GM23338 (cell line): ENCODE measurements around the gene TMEM242. TPM values are rescaled to one million over a fixed set of nuclear protein-coding genes. Genes with fewer than 3 reads are reported as not detected.

Experiments used
- CREB1 ChIP-seq: fragments of 250-450 bp; sonication (Bioruptor Pico); IDR thresholded peaks from 2 replicates; pipeline ENCODE4 v1.5.0; 2020; ENCODE audit warnings: low read depth, mild to moderate bottlenecking, moderate library complexity
- JUNB ChIP-seq: IDR thresholded peaks from one replicate; pipeline ENCODE4 v1.6.1; 2016; ENCODE audit warnings: antibody characterized with exemption; ENCODE audit not compliant: unreplicated experiment
- NANOG ChIP-seq: IDR thresholded peaks from 2 replicates; pipeline ENCODE4 v1.6.1; 2016; ENCODE audit warnings: antibody characterized with exemption, borderline replicate concordance
- POLR2AphosphoS5 ChIP-seq: IDR thresholded peaks from 2 replicates; pipeline ENCODE4 v1.6.1; 2016; ENCODE audit warnings: antibody characterized with exemption, low read depth
- ZNF114 ChIP-seq: fragments of 250-450 bp; sonication (Bioruptor Pico); IDR thresholded peaks from 2 replicates; pipeline ENCODE4 v1.5.0; 2020; ENCODE audit warnings: mild to moderate bottlenecking, moderate library complexity
- ZNF462 ChIP-seq: fragments of 250-450 bp; sonication (Bioruptor Pico); IDR thresholded peaks from 2 replicates; pipeline ENCODE4 v1.5.0; 2020; ENCODE audit warnings: mild to moderate bottlenecking, moderate library complexity
- polyA plus RNA-seq: library from polyadenylated mRNA; unstranded; fragments of >200 nt; fragmentation: Nextera tagmentation; extraction: Ambion mirVana; gene quantifications from 2 replicates; pipeline ENCODE4 v1.2.1, GENCODE V29; 2016
- total RNA-seq: library from RNA; depleted of rRNA; stranded (reverse); fragments of >200 nt; shearing (Covaris generic); gene quantifications from 2 replicates; pipeline ENCODE4 v1.2.3, GENCODE V29; 2014
- TF ChIP-seq, protein P1 (sequence below): IDR thresholded peaks from one replicate; pipeline ENCODE4 v1.6.1; 2018; ENCODE audit warnings: antibody characterized with exemption; ENCODE audit not compliant: unreplicated experiment
- TF ChIP-seq, protein P2 (sequence below): IDR thresholded peaks from 2 replicates; pipeline ENCODE4 v1.6.1; 2016; ENCODE audit warnings: antibody characterized with exemption

The TMEM242 gene
- total and polyA plus RNA-seq, 2 experiments from 2014 or later: 3.7 to 9.7 TPM

GRCh38 chr6:157283900-157284737 lies 39.2 kb downstream of the TMEM242 start (continued):
- no peak for TF ChIP-seq ZNF462 (CRISPR knock-in tag)
- TF ChIP-seq, protein P1, sequence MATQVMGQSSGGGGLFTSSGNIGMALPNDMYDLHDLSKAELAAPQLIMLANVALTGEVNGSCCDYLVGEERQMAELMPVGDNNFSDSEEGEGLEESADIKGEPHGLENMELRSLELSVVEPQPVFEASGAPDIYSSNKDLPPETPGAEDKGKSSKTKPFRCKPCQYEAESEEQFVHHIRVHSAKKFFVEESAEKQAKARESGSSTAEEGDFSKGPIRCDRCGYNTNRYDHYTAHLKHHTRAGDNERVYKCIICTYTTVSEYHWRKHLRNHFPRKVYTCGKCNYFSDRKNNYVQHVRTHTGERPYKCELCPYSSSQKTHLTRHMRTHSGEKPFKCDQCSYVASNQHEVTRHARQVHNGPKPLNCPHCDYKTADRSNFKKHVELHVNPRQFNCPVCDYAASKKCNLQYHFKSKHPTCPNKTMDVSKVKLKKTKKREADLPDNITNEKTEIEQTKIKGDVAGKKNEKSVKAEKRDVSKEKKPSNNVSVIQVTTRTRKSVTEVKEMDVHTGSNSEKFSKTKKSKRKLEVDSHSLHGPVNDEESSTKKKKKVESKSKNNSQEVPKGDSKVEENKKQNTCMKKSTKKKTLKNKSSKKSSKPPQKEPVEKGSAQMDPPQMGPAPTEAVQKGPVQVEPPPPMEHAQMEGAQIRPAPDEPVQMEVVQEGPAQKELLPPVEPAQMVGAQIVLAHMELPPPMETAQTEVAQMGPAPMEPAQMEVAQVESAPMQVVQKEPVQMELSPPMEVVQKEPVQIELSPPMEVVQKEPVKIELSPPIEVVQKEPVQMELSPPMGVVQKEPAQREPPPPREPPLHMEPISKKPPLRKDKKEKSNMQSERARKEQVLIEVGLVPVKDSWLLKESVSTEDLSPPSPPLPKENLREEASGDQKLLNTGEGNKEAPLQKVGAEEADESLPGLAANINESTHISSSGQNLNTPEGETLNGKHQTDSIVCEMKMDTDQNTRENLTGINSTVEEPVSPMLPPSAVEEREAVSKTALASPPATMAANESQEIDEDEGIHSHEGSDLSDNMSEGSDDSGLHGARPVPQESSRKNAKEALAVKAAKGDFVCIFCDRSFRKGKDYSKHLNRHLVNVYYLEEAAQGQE: no peak
- no peak for TF ChIP-seq JUNB
- no peak for TF ChIP-seq CREB1
- TF ChIP-seq, protein P2, sequence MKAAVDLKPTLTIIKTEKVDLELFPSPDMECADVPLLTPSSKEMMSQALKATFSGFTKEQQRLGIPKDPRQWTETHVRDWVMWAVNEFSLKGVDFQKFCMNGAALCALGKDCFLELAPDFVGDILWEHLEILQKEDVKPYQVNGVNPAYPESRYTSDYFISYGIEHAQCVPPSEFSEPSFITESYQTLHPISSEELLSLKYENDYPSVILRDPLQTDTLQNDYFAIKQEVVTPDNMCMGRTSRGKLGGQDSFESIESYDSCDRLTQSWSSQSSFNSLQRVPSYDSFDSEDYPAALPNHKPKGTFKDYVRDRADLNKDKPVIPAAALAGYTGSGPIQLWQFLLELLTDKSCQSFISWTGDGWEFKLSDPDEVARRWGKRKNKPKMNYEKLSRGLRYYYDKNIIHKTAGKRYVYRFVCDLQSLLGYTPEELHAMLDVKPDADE: no peak
- no peak for TF ChIP-seq ZNF114
- TF ChIP-seq POLR2AphosphoS5: no peak
- TF ChIP-seq NANOG: no peak
